ENCODE data around the gene DOCK4.

Gene DOCK4

GRCh38 chr7:112154690-112155089, 51.5 kb downstream of the DOCK4 start:
- no peak for DNase-seq

GRCh38 chr7:112152186-112152585, 54.0 kb downstream of the DOCK4 start:
- no peak for DNase-seq

- DNase-seq = no peak
Observed at GRCh38 chr7:112150823-112151641, 55.2 kb downstream of the DOCK4 start.

GRCh38 chr7:112149734-112150133, 56.5 kb downstream of the DOCK4 start:
- no peak for DNase-seq

- DNase-seq = no peak
Observed at GRCh38 chr7:112147793-112148361, 58.3 kb downstream of the DOCK4 start.

GRCh38 chr7:112145206-112145605, 61.0 kb downstream of the DOCK4 start:
- no peak for DNase-seq

GRCh38 chr7:112144284-112145059, 61.7 kb downstream of the DOCK4 start:
- DNase-seq = no peak

- no peak for DNase-seq
Observed at GRCh38 chr7:112143582-112143981, 62.6 kb downstream of the DOCK4 start.

- no peak for DNase-seq
Observed at GRCh38 chr7:112143136-112143535, 63.1 kb downstream of the DOCK4 start.

GRCh38 chr7:112140600-112140999, 65.6 kb downstream of the DOCK4 start:
- DNase-seq = no peak

- no peak for DNase-seq
Observed at GRCh38 chr7:112138938-112139337, 67.3 kb downstream of the DOCK4 start.

GRCh38 chr7:112138325-112138852, 67.8 kb downstream of the DOCK4 start:
- DNase-seq = no peak

GRCh38 chr7:112137141-112138101, 68.8 kb downstream of the DOCK4 start:
- no peak for DNase-seq

GRCh38 chr7:112136271-112137008, 69.8 kb downstream of the DOCK4 start:
- no peak for DNase-seq

- no peak for DNase-seq
Observed at GRCh38 chr7:112135815-112136214, 70.4 kb downstream of the DOCK4 start.

- DNase-seq = no peak
Observed at GRCh38 chr7:112134039-112134438, 72.2 kb downstream of the DOCK4 start.

GRCh38 chr7:112133328-112133727, 72.9 kb downstream of the DOCK4 start:
- no peak for DNase-seq

- DNase-seq = no peak
Observed at GRCh38 chr7:112132051-112132694, 74.0 kb downstream of the DOCK4 start.

GRCh38 chr7:112130729-112131410, 75.3 kb downstream of the DOCK4 start:
- DNase-seq = peak; percentile 55

- DNase-seq = peak; percentile 43
Observed at GRCh38 chr7:112129655-112130323, 76.4 kb downstream of the DOCK4 start.
